Activated CD4-positive, CD25-positive, alpha-beta regulatory T cell treated with anti-CD3 and anti-CD28 coated beads, Interleukin-2, amount 50 U/mL, for 24 hours (primary cell): ENCODE measurements around the gene SLC9A8.
"Not testable (repeated sequence)": the region's sequence is repeated elsewhere in the genome, so short reads cannot be mapped to it uniquely, and the experiment has no call there.

Experiments used
- ATAC-seq, 2 donors: fragments of 150-1000 bp; cut with Tn5 transposase; one replicate each; pipeline ENCODE4 v1.10.0; 2021; ENCODE audit warnings: mild to moderate bottlenecking in 1 of 2, moderate library complexity in 1 of 2

SLC9A8 gene

DNA sequence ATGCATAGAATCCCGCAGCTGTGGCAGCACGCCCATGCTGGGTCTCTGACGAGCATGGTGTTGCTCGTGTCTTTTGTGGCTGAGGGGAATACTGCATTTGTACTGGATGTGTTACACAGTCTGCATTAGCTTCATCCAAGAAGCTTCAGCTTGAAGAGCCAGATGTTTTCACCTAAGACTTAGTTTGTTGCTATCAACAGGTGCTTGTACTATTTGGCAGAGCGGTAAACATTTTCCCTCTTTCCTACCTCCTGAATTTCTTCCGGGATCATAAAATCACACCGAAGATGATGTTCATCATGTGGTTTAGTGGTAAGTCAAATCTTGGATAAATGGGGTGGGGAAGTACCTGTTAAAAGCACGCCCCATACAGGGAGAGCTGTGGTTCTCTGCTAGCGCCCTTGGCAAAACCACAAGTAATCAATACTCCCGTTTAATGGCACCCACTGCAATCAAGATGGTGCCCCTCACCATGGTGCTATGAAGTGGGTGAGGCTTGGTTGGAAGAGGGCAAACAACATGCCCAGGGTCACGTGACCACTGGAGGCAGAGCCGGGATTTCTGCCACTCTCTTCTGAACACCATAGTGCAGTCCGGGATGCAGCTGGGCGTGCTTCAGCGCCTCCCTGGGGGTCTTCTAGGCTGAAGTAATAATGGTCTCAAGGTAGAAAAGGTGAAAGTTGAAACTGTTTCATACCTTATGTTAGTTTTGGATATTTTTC lies 68.3 kb downstream of the SLC9A8 start:
- no peak for ATAC-seq

- ATAC-seq = no peak
Measured at GRCh38 chr20:49882171-49882970, 69.7 kb downstream of the SLC9A8 start.

- ATAC-seq = no peak
Measured at GRCh38 chr20:49883246-49883802, 70.7 kb downstream of the SLC9A8 start.

- no peak for ATAC-seq
Measured at GRCh38 chr20:49885558-49886332, 73.1 kb downstream of the SLC9A8 start.

GRCh38 chr20:49886571-49887213 lies 74.1 kb downstream of the SLC9A8 start:
- no peak for ATAC-seq

GRCh38 chr20:49887251-49888211 lies 74.9 kb downstream of the SLC9A8 start:
- ATAC-seq = no peak

- peak in 1 of 2 donors; percentile 39 for ATAC-seq
Measured at GRCh38 chr20:49888212-49889000, 75.8 kb downstream of the SLC9A8 start.

DNA sequence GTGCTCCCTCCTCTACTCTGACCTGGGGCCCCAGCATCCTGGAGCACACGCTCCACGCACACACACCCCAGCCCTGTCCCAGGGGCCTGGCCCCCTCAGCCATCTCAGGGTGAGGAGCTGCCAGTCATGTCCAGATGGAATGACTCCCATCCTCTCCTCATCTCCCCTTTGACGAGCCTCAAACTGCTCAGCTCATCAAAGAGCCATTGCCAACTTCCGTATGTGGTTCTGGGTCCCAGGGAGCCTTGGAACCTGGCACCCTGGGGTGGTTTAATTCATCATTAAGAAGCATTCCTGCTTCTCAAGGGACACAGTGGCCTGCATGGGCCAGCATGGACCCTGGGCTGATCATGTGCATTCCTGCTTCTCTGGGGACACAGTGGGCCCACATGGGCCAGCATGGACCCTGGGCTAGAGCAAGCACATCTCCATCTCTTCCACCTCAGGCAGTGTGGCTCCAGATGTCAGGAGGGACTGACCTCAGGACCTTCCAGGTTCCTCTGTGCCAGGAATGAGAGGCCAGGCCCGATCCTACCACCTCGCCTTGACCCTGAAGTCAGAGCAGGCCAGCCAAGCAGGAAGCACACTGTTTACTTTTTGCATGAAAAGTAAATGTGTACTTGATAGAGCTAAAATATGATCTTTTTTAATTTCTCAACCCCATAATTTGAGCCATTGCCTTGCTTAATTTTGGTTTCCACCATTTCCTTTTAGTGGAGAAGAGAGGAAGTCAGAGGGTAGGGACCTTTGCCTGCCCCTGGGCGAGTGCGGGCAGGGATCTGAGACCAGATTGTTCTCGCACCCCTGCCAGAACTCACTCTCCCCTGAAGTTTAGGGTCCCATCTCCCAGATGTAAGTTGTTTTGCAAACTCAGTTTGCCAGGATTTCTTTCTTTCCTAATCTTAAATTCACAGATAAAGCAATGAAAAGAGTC lies 76.6 kb downstream of the SLC9A8 start:
- no peak for ATAC-seq

DNA sequence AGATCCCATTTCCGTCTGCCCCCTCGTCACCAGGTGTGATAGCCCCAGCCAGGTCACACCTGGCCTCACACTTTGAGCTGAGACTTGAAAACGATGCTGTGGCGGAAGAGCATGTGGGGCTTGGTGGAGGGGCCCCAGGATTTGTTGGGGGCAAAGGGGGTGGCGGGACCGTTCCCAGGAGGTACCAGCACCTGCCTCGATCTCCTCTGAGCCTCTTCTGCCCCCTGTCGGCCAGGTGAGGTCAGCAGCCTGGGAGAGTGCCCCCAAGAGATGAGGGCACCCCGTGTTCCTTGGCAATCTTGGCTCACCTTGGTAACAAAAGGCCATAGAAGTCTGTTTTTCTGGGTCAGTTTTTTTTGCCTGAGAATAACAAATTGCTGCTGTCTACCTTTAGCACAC lies 77.3 kb downstream of the SLC9A8 start:
- no peak for ATAC-seq

GRCh38 chr20:49890471-49891361 lies 78.1 kb downstream of the SLC9A8 start:
- no peak for ATAC-seq

GRCh38 chr20:49891476-49892110 lies 79.0 kb downstream of the SLC9A8 start:
- ATAC-seq = no peak

- no peak for ATAC-seq
Measured at GRCh38 chr20:49892260-49892659, 79.6 kb downstream of the SLC9A8 start.

DNA sequence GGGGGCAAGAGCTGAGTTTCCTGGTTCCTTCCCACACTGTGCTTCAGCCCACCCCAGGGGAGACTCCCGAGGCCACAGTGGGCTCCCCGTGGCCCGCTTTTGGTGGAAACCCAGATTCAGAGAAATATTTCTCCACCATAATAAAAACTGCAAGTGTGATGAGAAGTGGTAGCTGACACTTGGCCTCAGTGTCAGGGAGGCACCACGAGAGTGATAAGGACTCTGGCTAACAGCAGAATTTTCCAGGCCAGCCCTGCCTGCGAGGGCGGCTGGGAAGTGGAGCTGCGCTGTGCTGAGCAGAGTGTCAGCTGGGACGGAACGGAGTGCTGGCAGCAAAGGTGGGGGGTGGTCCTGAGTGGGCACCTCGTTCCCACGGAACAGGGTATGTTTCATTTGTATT lies 80.2 kb downstream of the SLC9A8 start:
- ATAC-seq = no peak

- peak; percentile 72 to 88 for ATAC-seq
Measured at GRCh38 chr20:49893242-49894072, 80.8 kb downstream of the SLC9A8 start.

DNA sequence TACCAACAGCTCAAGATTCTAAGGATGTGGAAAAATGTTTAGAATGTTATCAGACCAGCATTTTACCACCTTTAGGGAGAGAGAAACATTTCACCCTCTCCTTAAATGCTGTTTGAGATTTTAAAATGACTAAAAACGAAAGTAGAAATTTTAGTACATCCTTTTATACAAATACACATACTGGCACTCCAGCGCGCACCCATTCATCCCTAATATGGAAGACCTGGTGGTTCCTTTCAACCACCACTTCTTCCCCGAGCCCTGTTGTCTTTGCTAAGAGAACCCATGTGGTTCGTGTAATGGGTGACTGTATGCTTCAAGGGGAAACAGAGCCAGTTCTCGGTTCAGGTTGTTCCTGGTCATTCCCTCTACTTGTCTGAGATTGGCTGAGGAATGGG lies 81.4 kb downstream of the SLC9A8 start:
- ATAC-seq = peak; percentile 45 to 52

DNA sequence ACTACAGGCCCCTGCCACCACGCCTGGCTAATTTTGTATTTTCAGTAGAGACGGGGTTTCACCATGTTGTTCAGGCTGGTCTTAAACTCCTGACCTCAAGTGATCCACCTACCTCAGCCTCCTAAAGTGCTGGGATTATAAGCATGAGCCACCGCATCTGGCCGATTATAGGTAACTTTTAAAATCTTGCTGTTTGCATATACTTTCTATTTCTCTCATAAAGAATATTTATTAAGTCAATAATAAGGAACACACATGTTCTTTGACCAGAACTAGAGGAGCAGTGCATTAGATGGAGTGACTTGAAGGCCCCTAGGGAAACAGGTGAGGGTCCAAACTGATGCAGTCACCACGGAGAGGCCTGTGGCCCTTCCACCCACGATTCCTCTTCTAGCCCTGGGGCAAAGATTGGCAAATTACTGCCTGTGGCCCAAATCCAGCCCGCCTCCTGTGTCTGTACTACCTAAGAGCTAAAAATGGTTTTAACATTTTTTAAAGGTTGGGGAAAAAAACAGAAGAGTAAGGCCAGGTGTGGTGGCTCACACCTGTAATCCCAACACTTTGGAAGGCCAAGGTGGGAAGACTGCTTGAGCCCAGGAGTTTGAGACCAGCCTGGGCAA lies 83.0 kb downstream of the SLC9A8 start:
- not testable (repeated sequence) for ATAC-seq
